GM23338 (cell line): Measurements from ENCODE around the gene IKBKE. TPM values are rescaled to one million over a fixed set of nuclear protein-coding genes. Genes with fewer than 3 reads are reported as not detected.

Experiments used
- ATAC-seq: fragments of 200-7000 bp; cut with Tn5 transposase; 3 replicates; pipeline ENCODE4 v1.9.1; 2020
- DNase-seq: peaks from one replicate; pipeline ENCODE4 v3.0.0-alpha.2; 2015; ENCODE audit warnings: low spot score
- H2AFZ ChIP-seq: fragments of 200-600 bp; sonication (generic); 2 replicates; pipeline ENCODE4 v1.8.0; 2016; ENCODE audit warnings: antibody characterized with exemption, mild to moderate bottlenecking, moderate library complexity
- H3F3A ChIP-seq: fragments of 200-600 bp; sonication (generic); replicated peaks from 2 replicates; pipeline ENCODE4 v1.8.0; 2017; ENCODE audit warnings: antibody characterized with exemption, mixed run types, low read depth
- H3K27ac ChIP-seq: fragments of 200-600 bp; sonication (generic); 2 replicates; pipeline ENCODE4 v1.6.1; 2016; ENCODE audit warnings: low read depth
- H3K27me3 ChIP-seq: fragments of 200-600 bp; sonication (generic); 2 replicates; pipeline ENCODE4 v1.8.0; 2016; ENCODE audit warnings: mild to moderate bottlenecking, mixed run types, moderate library complexity; ENCODE audit not compliant: insufficient read depth
- H3K36me3 ChIP-seq: fragments of 200-600 bp; sonication (generic); 2 replicates; pipeline ENCODE4 v1.8.0; 2016; ENCODE audit warnings: mild to moderate bottlenecking; ENCODE audit not compliant: insufficient read depth
- H3K4me1 ChIP-seq: fragments of 200-600 bp; sonication (generic); 2 replicates; pipeline ENCODE4 v1.8.0; 2016; ENCODE audit warnings: mild to moderate bottlenecking, moderate library complexity; ENCODE audit not compliant: insufficient read depth
- H3K4me2 ChIP-seq: fragments of 200-600 bp; sonication (generic); 2 replicates; pipeline ENCODE4 v1.7.1; 2017; ENCODE audit warnings: mixed run types
- H3K4me3 ChIP-seq: fragments of 200-600 bp; sonication (generic); 2 replicates; pipeline ENCODE4 v1.6.1; 2016; ENCODE audit warnings: mixed run types
- H3K79me2 ChIP-seq: fragments of 200-600 bp; sonication (generic); replicated peaks from 2 replicates; pipeline ENCODE4 v1.8.0; 2017; ENCODE audit warnings: mild to moderate bottlenecking; ENCODE audit not compliant: insufficient read depth
- H3K9me2 ChIP-seq: fragments of 200-600 bp; sonication (generic); 2 replicates; pipeline ENCODE4 v1.8.0; 2017; ENCODE audit not compliant: insufficient read depth
- H4K20me1 ChIP-seq: fragments of 200-600 bp; sonication (generic); replicated peaks from 2 replicates; pipeline ENCODE4 v1.8.0; 2017; ENCODE audit warnings: mild to moderate bottlenecking; ENCODE audit not compliant: insufficient read depth
- H3K27ac Mint-ChIP-seq: 2 replicates; pipeline ENCODE4 v1.8.0; 2020; ENCODE audit warnings: inconsistent platforms, mild to moderate bottlenecking, moderate library complexity, mixed read lengths
- H3K27me3 Mint-ChIP-seq: 3 replicates; pipeline ENCODE4 v1.8.0; 2022; ENCODE audit warnings: low read depth, mild to moderate bottlenecking, moderate library complexity, mixed read lengths, inconsistent platforms; ENCODE audit not compliant: insufficient read depth, poor library complexity
- H3K36me3 Mint-ChIP-seq: 3 replicates; pipeline ENCODE4 v1.8.0; 2021; ENCODE audit warnings: low read depth, mild to moderate bottlenecking, inconsistent platforms, moderate library complexity, mixed read lengths
- H3K4me1 Mint-ChIP-seq: 3 replicates; pipeline ENCODE4 v1.8.0; 2020; ENCODE audit warnings: mild to moderate bottlenecking, inconsistent platforms, mixed read lengths
- H3K4me3 Mint-ChIP-seq: 3 replicates; pipeline ENCODE4 v1.8.0; 2021; ENCODE audit warnings: moderate library complexity, mild to moderate bottlenecking, inconsistent platforms, mixed read lengths
- H3K9me3 Mint-ChIP-seq: 3 replicates; pipeline ENCODE4 v1.8.0; 2020; ENCODE audit warnings: moderate library complexity, mild to moderate bottlenecking, inconsistent platforms, mixed read lengths
- CREB1 ChIP-seq: fragments of 250-450 bp; sonication (Bioruptor Pico); IDR thresholded peaks from 2 replicates; pipeline ENCODE4 v1.5.0; 2020; ENCODE audit warnings: low read depth, mild to moderate bottlenecking, moderate library complexity
- ETS1 ChIP-seq: IDR thresholded peaks from 2 replicates; pipeline ENCODE4 v1.6.1; 2016; ENCODE audit warnings: antibody characterized with exemption
- EZH2 ChIP-seq: fragments of 200-600 bp; sonication (generic); IDR thresholded peaks from one replicate; pipeline ENCODE4 v1.8.0; 2017; ENCODE audit warnings: antibody characterized with exemption, mild to moderate bottlenecking, low read depth; ENCODE audit not compliant: unreplicated experiment
- EZH2phosphoT487 ChIP-seq: fragments of 200-600 bp; sonication (generic); IDR thresholded peaks from one replicate; pipeline ENCODE4 v1.8.1; 2018; ENCODE audit warnings: antibody characterized with exemption; ENCODE audit not compliant: unreplicated experiment
- JUNB ChIP-seq: IDR thresholded peaks from one replicate; pipeline ENCODE4 v1.6.1; 2016; ENCODE audit warnings: antibody characterized with exemption; ENCODE audit not compliant: unreplicated experiment
- NANOG ChIP-seq: IDR thresholded peaks from 2 replicates; pipeline ENCODE4 v1.6.1; 2016; ENCODE audit warnings: antibody characterized with exemption, borderline replicate concordance
- POLR2AphosphoS5 ChIP-seq: IDR thresholded peaks from 2 replicates; pipeline ENCODE4 v1.6.1; 2016; ENCODE audit warnings: antibody characterized with exemption, low read depth
- REST ChIP-seq: IDR thresholded peaks from one replicate; pipeline ENCODE4 v1.6.1; 2018; ENCODE audit warnings: antibody characterized with exemption; ENCODE audit not compliant: unreplicated experiment
- STAT1 ChIP-seq: IDR thresholded peaks from one replicate; pipeline ENCODE4 v1.6.1; 2016; ENCODE audit warnings: antibody characterized with exemption; ENCODE audit not compliant: unreplicated experiment
- ZNF331 ChIP-seq: fragments of 250-450 bp; sonication (Bioruptor Pico); IDR thresholded peaks from 2 replicates; pipeline ENCODE4 v1.5.0; 2020; ENCODE audit warnings: low read depth, mild to moderate bottlenecking, moderate library complexity
- ZNF462 ChIP-seq: fragments of 250-450 bp; sonication (Bioruptor Pico); IDR thresholded peaks from 2 replicates; pipeline ENCODE4 v1.5.0; 2020; ENCODE audit warnings: mild to moderate bottlenecking, moderate library complexity
- polyA plus RNA-seq: library from polyadenylated mRNA; unstranded; fragments of >200 nt; fragmentation: Nextera tagmentation; extraction: Ambion mirVana; gene quantifications from 2 replicates; pipeline ENCODE4 v1.2.1, GENCODE V29; 2016
- total RNA-seq: library from RNA; depleted of rRNA; stranded (reverse); fragments of >200 nt; shearing (Covaris generic); gene quantifications from 2 replicates; pipeline ENCODE4 v1.2.3, GENCODE V29; 2014

IKBKE gene
- total and polyA plus RNA-seq, 2 experiments from 2014 or later, result 4.8 to 11.1 TPM

- no peaks in the 10 kb centered on the region for H3F3A ChIP-seq
- H3K4me1 ChIP-seq, result no peaks in the 10 kb centered on the region
- no peaks in the 10 kb centered on the region for H3K36me3 Mint-ChIP-seq
- no peaks in the 10 kb centered on the region for H4K20me1 ChIP-seq
- H3K27me3 Mint-ChIP-seq, result peaks cover 5% of the 10 kb centered on the region
- H3K4me2 ChIP-seq, result no peak overlapping the region
- peak; percentile 42 for ATAC-seq
- no peaks in the 10 kb centered on the region for H3K27me3 ChIP-seq
- no peaks in the 10 kb centered on the region for H3K9me2 ChIP-seq
- peaks cover 7% of the 10 kb centered on the region for H3K4me1 Mint-ChIP-seq
- H3K27ac ChIP-seq, result no peak overlapping the region
- no peak overlapping the region for H3K27ac Mint-ChIP-seq
- no peak overlapping the region for H3K4me3 ChIP-seq
- no peaks in the 10 kb centered on the region for H3K9me3 Mint-ChIP-seq
- DNase-seq, result no peak
- no peak overlapping the region for H3K4me3 Mint-ChIP-seq
- TF ChIP-seq POLR2AphosphoS5, result no peak
- no peak for TF ChIP-seq ZNF462 (CRISPR knock-in tag)
- TF ChIP-seq CREB1 (CRISPR knock-in tag), result no peak
- TF ChIP-seq ZNF331, result no peak
- TF ChIP-seq ETS1, result no peak
- TF ChIP-seq JUNB, result no peak
- H3K36me3 ChIP-seq, result no peaks in the 10 kb centered on the region
- H3K79me2 ChIP-seq, result no peaks in the 10 kb centered on the region
- no peak overlapping the region for H2AFZ ChIP-seq
Measured at GRCh38 chr1:206518206-206518605, 47.9 kb downstream of the IKBKE start.

- Mint-ChIP-seq H3K27ac (no peak overlapping the region), H3K4me3 (no peak overlapping the region), H3K4me1 (peaks cover 2% of the 10 kb centered on the region), H3K9me3 (no peaks in the 10 kb centered on the region), H3K27me3 (no peaks in the 10 kb centered on the region), H3K36me3 (no peaks in the 10 kb centered on the region)
- Histone ChIP-seq H3K4me1 (no peaks in the 10 kb centered on the region), H3K4me2 (no peak overlapping the region), H4K20me1 (no peaks in the 10 kb centered on the region), H3K27me3 (no peaks in the 10 kb centered on the region), H3K4me3 (no peak overlapping the region), H3K27ac (no peak overlapping the region), H3F3A (no peaks in the 10 kb centered on the region), H3K36me3 (no peaks in the 10 kb centered on the region), H3K9me2 (no peaks in the 10 kb centered on the region), H3K79me2 (no peaks in the 10 kb centered on the region), H2AFZ (no peak overlapping the region)
- TF ChIP-seq ZNF331, result no peak
- TF ChIP-seq REST, result no peak
- no peak for TF ChIP-seq ETS1
- no peak for TF ChIP-seq JUNB
- no peak for TF ChIP-seq NANOG
- TF ChIP-seq EZH2, result no peak
- no peak for TF ChIP-seq STAT1
- no peak for TF ChIP-seq EZH2phosphoT487
- ATAC-seq (no peak), DNase-seq (no peak)
Measured at GRCh38 chr1:206518743-206519142, 48.5 kb downstream of the IKBKE start.
